GM13976 (cell line): Measurements from ENCODE around the gene CAPN8.

ENCODE experiments used
- DNase-seq: peaks from one replicate; pipeline ENCODE4 v3.0.0; 2012; ENCODE audit warnings: low spot score
- in situ Hi-C: fragments of 300-500 bp; cut with MboI; formaldehyde crosslinking; loops from one replicate; pipeline ENCODE4 v1.12.0; 2022; ENCODE audit warnings: low sequenced_read_pairs, mixed read lengths, inconsistent platforms; ENCODE audit not compliant: unreplicated experiment
- TF ChIP-seq, protein P1 (sequence below): IDR thresholded peaks from 2 replicates; pipeline ENCODE4 v1.5.1; 2012; ENCODE audit warnings: borderline replicate concordance, mild to moderate bottlenecking; ENCODE audit not compliant: insufficient read depth; ENCODE audit errors: extremely low read depth, missing control alignments, control extremely low read depth

The CAPN8 gene

GRCh38 chr1:223621312-223621734 lies 44.2 kb downstream of the CAPN8 start:
- DNase-seq: peak; percentile 67
- TF ChIP-seq, protein P1, sequence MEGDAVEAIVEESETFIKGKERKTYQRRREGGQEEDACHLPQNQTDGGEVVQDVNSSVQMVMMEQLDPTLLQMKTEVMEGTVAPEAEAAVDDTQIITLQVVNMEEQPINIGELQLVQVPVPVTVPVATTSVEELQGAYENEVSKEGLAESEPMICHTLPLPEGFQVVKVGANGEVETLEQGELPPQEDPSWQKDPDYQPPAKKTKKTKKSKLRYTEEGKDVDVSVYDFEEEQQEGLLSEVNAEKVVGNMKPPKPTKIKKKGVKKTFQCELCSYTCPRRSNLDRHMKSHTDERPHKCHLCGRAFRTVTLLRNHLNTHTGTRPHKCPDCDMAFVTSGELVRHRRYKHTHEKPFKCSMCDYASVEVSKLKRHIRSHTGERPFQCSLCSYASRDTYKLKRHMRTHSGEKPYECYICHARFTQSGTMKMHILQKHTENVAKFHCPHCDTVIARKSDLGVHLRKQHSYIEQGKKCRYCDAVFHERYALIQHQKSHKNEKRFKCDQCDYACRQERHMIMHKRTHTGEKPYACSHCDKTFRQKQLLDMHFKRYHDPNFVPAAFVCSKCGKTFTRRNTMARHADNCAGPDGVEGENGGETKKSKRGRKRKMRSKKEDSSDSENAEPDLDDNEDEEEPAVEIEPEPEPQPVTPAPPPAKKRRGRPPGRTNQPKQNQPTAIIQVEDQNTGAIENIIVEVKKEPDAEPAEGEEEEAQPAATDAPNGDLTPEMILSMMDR: no peak
- in situ Hi-C loops: no loop called here

DNA sequence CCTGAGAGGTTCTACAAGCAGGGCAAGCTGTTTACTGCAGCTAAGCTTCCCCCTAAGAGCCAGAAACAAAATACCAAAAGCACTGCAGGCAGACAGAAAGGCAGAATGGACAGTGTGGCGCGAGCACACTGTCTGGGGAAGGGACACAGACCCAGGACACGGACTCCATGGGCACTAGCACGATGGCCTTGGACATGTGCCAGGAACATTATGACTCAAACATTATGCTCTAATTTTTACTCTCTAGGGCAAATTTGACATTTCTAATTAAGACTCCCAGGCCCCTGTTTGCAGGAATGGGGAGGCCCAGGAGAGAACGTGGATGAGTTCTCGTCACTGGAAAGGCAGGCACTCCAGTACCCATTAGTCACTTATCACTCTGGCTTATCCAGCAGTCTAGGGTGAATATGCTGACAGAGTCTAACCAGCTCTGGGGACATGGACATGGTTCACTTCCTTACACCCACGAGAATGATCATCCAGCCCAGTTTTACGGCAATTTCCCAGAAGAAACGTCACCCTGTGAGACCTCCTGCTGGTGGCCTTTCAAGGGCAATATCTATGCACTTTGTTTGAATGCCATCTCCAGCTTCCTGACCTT lies 45.1 kb downstream of the CAPN8 start:
- TF ChIP-seq, protein P1: no peak
- DNase-seq: no peak
- in situ Hi-C loops: no loop called here

DNA sequence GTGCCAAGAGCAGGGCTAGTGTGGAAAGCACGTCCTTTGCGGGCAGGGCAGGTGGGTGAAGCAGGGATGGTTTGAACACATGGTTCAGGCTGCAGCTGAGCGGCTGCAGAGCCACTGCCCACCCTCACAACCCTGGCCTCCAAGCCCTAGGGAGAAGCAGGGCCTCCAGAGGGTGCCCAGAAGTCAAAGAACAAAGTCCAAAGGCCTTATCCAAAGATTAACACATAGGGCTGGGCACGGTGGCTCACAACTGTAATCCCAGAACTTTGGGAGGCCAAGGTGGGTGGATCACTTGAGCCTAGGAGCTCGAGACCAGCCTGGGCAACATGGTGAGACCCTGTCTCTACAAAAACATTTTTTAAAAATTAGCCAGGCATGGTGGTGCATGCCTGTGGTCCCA lies 46.8 kb downstream of the CAPN8 start:
- no peak for DNase-seq
- in situ Hi-C loops: no loop called here
- TF ChIP-seq, protein P1: no peak

GRCh38 chr1:223617323-223618070 lies 48.0 kb downstream of the CAPN8 start:
- in situ Hi-C loops: no loop called here
- no peak for DNase-seq
- TF ChIP-seq, protein P1: no peak

DNA sequence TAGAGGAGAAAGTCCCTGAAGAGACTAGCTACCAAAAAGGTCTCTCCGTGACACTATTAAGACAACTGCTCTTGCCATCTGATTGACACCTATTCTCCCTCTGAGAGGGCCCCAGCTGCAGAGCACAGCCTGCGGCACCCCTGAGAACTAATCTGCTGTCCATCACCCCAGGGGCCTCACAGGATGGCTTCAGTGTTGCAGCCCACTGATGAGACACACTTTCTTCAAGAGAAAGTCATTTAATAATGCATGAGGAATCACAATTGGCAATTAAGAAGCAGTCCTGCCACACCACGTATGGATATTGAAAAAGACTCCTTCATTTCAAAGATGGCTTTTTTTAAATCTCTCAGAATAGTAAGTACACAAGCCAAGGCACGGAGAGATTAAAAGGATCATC lies 48.9 kb downstream of the CAPN8 start:
- in situ Hi-C loops: no loop called here
- TF ChIP-seq, protein P1: no peak
- no peak for DNase-seq

GRCh38 chr1:223611936-223612335 lies 53.6 kb downstream of the CAPN8 start:
- in situ Hi-C loops: no loop called here
- TF ChIP-seq, protein P1: no peak

More at GRCh38 chr1:223611936-223612335, 53.6 kb downstream of the CAPN8 start:
- DNase-seq: no peak
